Ovary (tissue), 9 donors: Measurements from ENCODE around the gene UNC13C. TPM values are rescaled to one million over a fixed set of nuclear protein-coding genes. Genes with fewer than 3 reads are reported as not detected.

Source experiments
- DNase-seq, 5 donors: peaks; one replicate each; pipeline ENCODE4 v3.0.0-alpha.2; 2019 to 2020
- H3K27ac ChIP-seq, 2 donors: fragments of 200-600 bp; one replicate each; pipeline versions ENCODE4 v1.5.1 to v1.8.0; 2019 to 2022
- H3K27me3 ChIP-seq: fragments of 200-600 bp; one replicate; pipeline ENCODE4 v1.8.0; 2022
- H3K36me3 ChIP-seq: fragments of 200-600 bp; sonication (generic); one replicate; pipeline ENCODE4 v1.5.1; 2019
- H3K4me1 ChIP-seq: one replicate; pipeline ENCODE4 v1.8.1; 2013; ENCODE audit warnings: mild to moderate bottlenecking, moderate library complexity; ENCODE audit not compliant: insufficient read depth
- H3K4me3 ChIP-seq: fragments of 200-600 bp; sonication (generic); one replicate; pipeline ENCODE4 v1.5.1; 2017
- H3K9me3 ChIP-seq, 2 donors: fragments of 200-600 bp in 1 of 2; sonication (generic) in 1 of 2; one replicate each; pipeline versions ENCODE4 v1.5.1 to v1.8.1; 2013 to 2019; ENCODE audit warnings: mild to moderate bottlenecking in 1 of 2, moderate library complexity in 1 of 2
- CTCF ChIP-seq, 3 donors: fragments of 450-650 bp in 2 of 3; fragments of 200-600 bp in 1 of 3; IDR thresholded peaks; one replicate each; pipeline versions ENCODE4 v1.5.1 to v1.8.0; 2016 to 2022; ENCODE audit warnings: antibody characterized with exemption in 3 of 3, mild to moderate bottlenecking in 1 of 3
- EP300 ChIP-seq: sonication (generic); formaldehyde crosslinking; IDR thresholded peaks from one replicate; pipeline ENCODE4 v1.6.1; 2017; ENCODE audit warnings: antibody characterized with exemption
- POLR2A ChIP-seq: fragments of 450-650 bp; IDR thresholded peaks from one replicate; pipeline ENCODE4 v1.6.1; 2017; ENCODE audit warnings: antibody characterized with exemption, mild to moderate bottlenecking, moderate library complexity
- WGBS, 3 donors: extraction: QIAGEN DNeasy Blood & Tissue Kit in 1 of 3; methylation state at CpG; one replicate each; pipeline versions ENCODE4 v1.1.5 to v1.1.7; 2013 to 2017; 5-methylcytosine and 5-hydroxymethylcytosine counted together
- intact Hi-C, 4 donors: fragments of 100-400 bp; cut with DNase I; formaldehyde crosslinking; loops; one replicate each; pipeline versions ENCODE4 v1.11.0 to v1.15.1; 2022 to 2023
- polyA plus RNA-seq, 2 donors: library from polyadenylated mRNA; stranded (reverse); fragments of 200-250 nt in 1 of 2; fragments of 350-450 nt in 1 of 2; fragmentation: Illumina TruSeq in 1 of 2; extraction: RNeasy Lipid Tissue Mini Kit (QIAGEN cat#74804) in 1 of 2; gene quantifications; one replicate each; pipeline ENCODE4 v1.2.3, GENCODE V29; 2013 to 2014
- total RNA-seq, 7 donors: library from RNA; depleted of rRNA in 2 of 7; stranded (reverse); fragments of >200 nt in 2 of 7; fragmentation: NEBNext Ultra II Directional in 3 of 7; extraction: Animal tissue kit (Norgen Biotek cat#: 25700) in 3 of 7; gene quantifications; one replicate each; pipeline versions ENCODE4 v1.1.0 to v1.2.4, GENCODE V29; 2016 to 2023
- donor health status: DM: no; HTN: no; CAD: no; lungs with moderate emphysema.
- donor health status: DM: no; HTN: no; CAD: no.
- donor health status: Bipolar disorder and iron deficiency.
- donor health status: DM: yes; HTN: yes; CAD: no.
- donor health status: DM: no; HTN: no; CAD: no.
- donor health status: DM: yes; HTN: yes; CAD: no.

The UNC13C gene
- total and polyA plus RNA-seq, 9 donors, result 0.05 to 2.1 (median 1.3) TPM

DNA sequence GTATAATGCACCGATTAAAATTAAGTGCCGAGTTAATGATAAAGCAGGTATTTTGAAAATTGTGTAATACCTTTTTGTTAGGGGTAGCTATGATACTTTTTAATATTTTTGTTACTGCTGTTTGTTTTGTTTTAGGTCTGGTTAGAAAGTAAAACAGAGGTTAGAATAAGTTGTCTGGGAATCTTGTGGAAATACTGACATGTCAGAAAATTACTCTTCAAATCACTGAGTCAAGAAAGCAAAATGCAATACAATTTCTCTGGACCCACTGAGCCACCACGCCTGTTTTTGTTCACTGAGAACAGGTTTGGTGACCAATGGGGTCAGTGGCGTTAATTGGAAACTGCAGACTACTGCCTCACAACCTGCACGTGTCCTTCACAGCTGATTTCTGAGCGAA is 601.6 kb downstream of the UNC13C start:
- TF ChIP-seq POLR2A (no peak), CTCF (IDR thresholded peaks at IDR 0.05) (no peak)
- no peaks in the 10 kb centered on the region for H3K27me3 ChIP-seq
- 83 to 90% (median 84%) methylated on average over 6 of the region's 6 CpGs for WGBS, 3 donors
- intact Hi-C loops, result no loop called here
- DNase-seq, result no peak
- H3K9me3 ChIP-seq, result no peaks in the 10 kb centered on the region
- no peaks in the 10 kb centered on the region for H3K36me3 ChIP-seq
- H3K4me3 ChIP-seq, result no peak overlapping the region
- H3K4me1 ChIP-seq, result no peaks in the 10 kb centered on the region
- H3K27ac ChIP-seq, result no peak overlapping the region

GRCh38 chr15:54580643-54581042 is 602.4 kb downstream of the UNC13C start:
- no peak for DNase-seq
- H3K27ac ChIP-seq, result no peak overlapping the region
- intact Hi-C loops, result no loop called here
- H3K4me3 ChIP-seq, result no peak overlapping the region
- H3K4me1 ChIP-seq, result no peaks in the 10 kb centered on the region
- no peaks in the 10 kb centered on the region for H3K9me3 ChIP-seq
- no peaks in the 10 kb centered on the region for H3K36me3 ChIP-seq
- no peak for TF ChIP-seq POLR2A
- TF ChIP-seq EP300, result no peak
- no peak for TF ChIP-seq CTCF (IDR thresholded peaks at IDR 0.05)
- whole genome bisulfite sequencing, 3 donors, result 78 to 83% (median 82%) methylated on average over 2 of the region's 2 CpGs
- H3K27me3 ChIP-seq, result no peaks in the 10 kb centered on the region

DNA sequence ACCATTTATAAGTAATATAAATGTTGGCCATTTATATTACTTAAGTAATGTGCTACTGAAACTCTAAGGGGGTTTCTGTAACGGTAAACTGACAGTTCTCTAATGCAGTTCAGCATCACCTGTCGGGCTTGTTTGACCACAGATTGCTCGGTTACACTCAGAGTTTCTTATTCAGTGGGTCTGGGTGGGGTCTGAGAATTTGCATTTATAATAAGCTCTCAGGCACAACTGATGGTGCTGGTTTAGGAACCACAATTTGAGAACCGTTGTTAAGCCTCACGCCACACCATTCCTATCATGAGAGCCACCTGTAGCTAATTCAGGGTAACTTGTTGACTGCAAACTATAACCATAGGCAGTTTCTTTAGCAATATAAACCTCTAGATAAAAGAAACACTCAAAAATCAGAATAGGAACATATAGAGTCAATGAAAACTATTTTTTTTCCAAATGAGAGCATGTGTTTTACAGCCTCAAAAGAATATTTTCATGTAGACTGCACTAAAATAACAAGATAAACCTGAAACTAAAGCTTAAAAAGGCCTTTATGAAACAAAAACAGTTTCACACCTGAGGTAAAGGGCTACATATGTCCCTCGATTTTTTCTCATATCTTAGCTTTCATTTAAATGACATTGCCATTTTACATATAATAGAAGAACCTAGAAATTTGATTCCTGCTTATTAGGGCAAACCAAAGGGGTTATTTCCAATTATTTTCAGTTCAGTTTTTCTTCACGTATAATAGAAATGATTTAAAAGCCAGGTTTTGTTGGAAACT is 604.8 kb downstream of the UNC13C start:
- H3K4me1 ChIP-seq, result no peaks in the 10 kb centered on the region

DNA sequence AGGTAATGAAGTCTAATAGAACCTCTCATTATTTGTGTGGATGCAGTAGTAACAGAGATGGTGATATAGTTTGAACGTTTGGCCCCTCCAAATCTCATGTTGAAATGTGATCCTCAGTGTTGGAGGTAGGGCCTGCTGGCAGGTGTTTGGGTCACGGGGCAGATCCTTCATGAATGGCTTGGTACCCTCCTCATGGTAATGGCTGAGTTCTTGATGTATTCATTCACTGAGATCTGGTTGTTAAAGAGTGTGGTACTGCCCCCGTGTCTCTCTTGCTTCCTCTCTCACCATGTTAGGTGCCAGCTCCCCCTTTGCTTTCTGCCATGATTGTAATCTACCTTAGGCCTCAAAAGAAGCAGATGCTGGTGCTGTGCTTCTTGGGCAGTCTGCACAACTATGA is 606.8 kb downstream of the UNC13C start:
- 68 to 76% (median 72%) methylated on average over 3 of the region's 3 CpGs for WGBS, 3 donors
- Histone ChIP-seq H3K4me3 (no peak overlapping the region), H3K27me3 (no peaks in the 10 kb centered on the region), H3K4me1 (no peaks in the 10 kb centered on the region), H3K9me3 (no peaks in the 10 kb centered on the region), H3K36me3 (no peaks in the 10 kb centered on the region), H3K27ac (no peak overlapping the region)
- no peak for DNase-seq
- intact Hi-C loops, result no loop called here
- TF ChIP-seq POLR2A (no peak), EP300 (no peak), CTCF (IDR thresholded peaks at IDR 0.05) (no peak)

More for the DNA sequence above, 604.8 kb downstream of the UNC13C start:
- Histone ChIP-seq H3K27me3 (no peaks in the 10 kb centered on the region), H3K9me3 (no peaks in the 10 kb centered on the region), H3K4me3 (no peak overlapping the region), H3K36me3 (no peaks in the 10 kb centered on the region), H3K27ac (no peak overlapping the region)
- TF ChIP-seq EP300 (no peak), CTCF (IDR thresholded peaks at IDR 0.05) (no peak)
- no peak for DNase-seq
- intact Hi-C loops, result no loop called here
- WGBS, 3 donors, result 86 to 89% (median 87%) methylated on average over 7 of the region's 7 CpGs
